OCI-LY1 (cell line): ENCODE measurements around the gene SLC22A3.

Experiments
- H2AFZ ChIP-seq: fragments of 200-600 bp; sonication (generic), shearing (Covaris generic); 2 replicates; pipeline ENCODE4 v1.6.0; 2014; ENCODE audit warnings: antibody characterized with exemption, mild to moderate bottlenecking, low read length
- H3F3A ChIP-seq: fragments of 200-600 bp; sonication (generic), shearing (Covaris generic); 2 replicates; pipeline ENCODE4 v1.6.0; 2014; ENCODE audit warnings: mild to moderate bottlenecking, antibody characterized with exemption, low read length, moderate library complexity; ENCODE audit not compliant: insufficient read depth
- H3K27ac ChIP-seq: fragments of 200-600 bp; sonication (generic); 2 replicates; pipeline ENCODE4 v1.5.1; 2014; ENCODE audit warnings: low read length, mixed run types, mild to moderate bottlenecking, low read depth; ENCODE audit not compliant: poor library complexity, severe bottlenecking
- H3K27me3 ChIP-seq: fragments of 200-600 bp; sonication (generic); 2 replicates; pipeline ENCODE4 v1.6.0; 2014; ENCODE audit warnings: antibody characterized with exemption, mild to moderate bottlenecking, low read length, moderate library complexity; ENCODE audit not compliant: insufficient read depth
- H3K36me3 ChIP-seq: fragments of 200-600 bp; sonication (generic); 2 replicates; pipeline ENCODE4 v1.6.1; 2014; ENCODE audit warnings: mild to moderate bottlenecking, antibody characterized with exemption, low read length, moderate library complexity, mixed read lengths; ENCODE audit not compliant: insufficient read depth
- H3K4me1 ChIP-seq: fragments of 200-600 bp; sonication (generic); 2 replicates; pipeline ENCODE4 v1.5.1; 2014; ENCODE audit warnings: mild to moderate bottlenecking, low read length, moderate library complexity; ENCODE audit not compliant: insufficient read depth, severe bottlenecking
- H3K4me2 ChIP-seq: fragments of 200-600 bp; sonication (generic), shearing (Covaris generic); 2 replicates; pipeline ENCODE4 v1.6.1; 2014; ENCODE audit warnings: low read length
- H3K4me3 ChIP-seq: fragments of 200-600 bp; sonication (generic); 2 replicates; pipeline ENCODE4 v1.5.1; 2014; ENCODE audit warnings: low read length, low read depth, mild to moderate bottlenecking, mixed read lengths; ENCODE audit not compliant: poor library complexity, severe bottlenecking
- H3K79me2 ChIP-seq: fragments of 200-600 bp; shearing (Covaris generic); 2 replicates; pipeline ENCODE4 v1.6.1; 2016; ENCODE audit warnings: mixed run types, low read length, mixed read lengths; ENCODE audit not compliant: insufficient read depth
- H3K9ac ChIP-seq: fragments of 200-600 bp; sonication (generic), shearing (Covaris generic); 2 replicates; pipeline ENCODE4 v1.6.1; 2014; ENCODE audit warnings: mild to moderate bottlenecking, low read length, mixed read lengths
- H3K9me2 ChIP-seq: fragments of 200-600 bp; sonication (generic), shearing (Covaris generic); 2 replicates; pipeline ENCODE4 v1.6.1; 2014; ENCODE audit warnings: low read depth, mild to moderate bottlenecking, low read length, mixed read lengths
- H3K9me3 ChIP-seq: fragments of 200-600 bp; shearing (Covaris generic); 2 replicates; pipeline ENCODE4 v1.6.1; 2014; ENCODE audit warnings: low read length, mixed read lengths
- H4K20me1 ChIP-seq: fragments of 200-600 bp; sonication (generic), shearing (Covaris generic); 2 replicates; pipeline ENCODE4 v1.6.0; 2016; ENCODE audit warnings: mild to moderate bottlenecking, low read length; ENCODE audit not compliant: insufficient read depth
- EZH2 ChIP-seq: fragments of 200-600 bp; sonication (generic), shearing (Covaris generic); IDR thresholded peaks from 2 replicates; pipeline ENCODE4 v1.8.0; 2017; ENCODE audit warnings: borderline replicate concordance, mixed run types, mild to moderate bottlenecking, antibody characterized with exemption, low read length, moderate library complexity, mixed read lengths
- TF ChIP-seq, protein P1 (sequence below): fragments of 200-600 bp; sonication (generic), shearing (Covaris generic); IDR thresholded peaks from 2 replicates; pipeline ENCODE4 v1.5.1; 2017; ENCODE audit warnings: mild to moderate bottlenecking, antibody characterized with exemption, low read length, moderate library complexity, mixed read lengths

SLC22A3 gene

DNA sequence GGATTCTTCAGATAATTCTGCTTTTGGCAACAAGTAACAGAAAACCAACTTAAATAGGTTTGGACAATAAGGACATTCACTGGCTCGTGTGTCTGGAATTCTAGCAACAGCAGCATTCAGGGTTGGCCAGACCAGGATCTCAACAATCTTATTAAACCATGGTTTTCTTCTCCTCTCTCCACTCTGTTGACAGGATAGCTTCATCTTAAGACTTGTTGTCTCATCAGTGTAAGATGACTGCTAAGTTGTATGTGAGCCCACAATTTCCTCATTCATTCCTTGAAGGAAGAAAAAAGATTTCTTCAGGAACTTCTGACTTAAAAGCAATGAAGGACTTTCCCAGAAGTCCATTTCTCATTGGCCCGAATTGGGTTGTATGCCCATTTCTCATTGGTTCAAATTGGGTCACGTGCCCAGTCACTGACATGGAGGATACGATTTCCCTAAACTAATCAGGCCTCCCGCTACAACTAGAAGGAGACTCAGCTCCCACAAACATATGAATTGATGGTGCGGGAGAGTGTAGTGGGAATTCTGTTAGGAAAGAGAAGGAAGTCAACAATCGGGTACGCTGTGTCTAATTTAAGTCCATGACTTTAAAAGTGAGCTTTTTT, 83.7 kb downstream of the SLC22A3 start:
- H3K9me2 ChIP-seq, result no peaks in the 10 kb centered on the region
- TF ChIP-seq, protein P1, sequence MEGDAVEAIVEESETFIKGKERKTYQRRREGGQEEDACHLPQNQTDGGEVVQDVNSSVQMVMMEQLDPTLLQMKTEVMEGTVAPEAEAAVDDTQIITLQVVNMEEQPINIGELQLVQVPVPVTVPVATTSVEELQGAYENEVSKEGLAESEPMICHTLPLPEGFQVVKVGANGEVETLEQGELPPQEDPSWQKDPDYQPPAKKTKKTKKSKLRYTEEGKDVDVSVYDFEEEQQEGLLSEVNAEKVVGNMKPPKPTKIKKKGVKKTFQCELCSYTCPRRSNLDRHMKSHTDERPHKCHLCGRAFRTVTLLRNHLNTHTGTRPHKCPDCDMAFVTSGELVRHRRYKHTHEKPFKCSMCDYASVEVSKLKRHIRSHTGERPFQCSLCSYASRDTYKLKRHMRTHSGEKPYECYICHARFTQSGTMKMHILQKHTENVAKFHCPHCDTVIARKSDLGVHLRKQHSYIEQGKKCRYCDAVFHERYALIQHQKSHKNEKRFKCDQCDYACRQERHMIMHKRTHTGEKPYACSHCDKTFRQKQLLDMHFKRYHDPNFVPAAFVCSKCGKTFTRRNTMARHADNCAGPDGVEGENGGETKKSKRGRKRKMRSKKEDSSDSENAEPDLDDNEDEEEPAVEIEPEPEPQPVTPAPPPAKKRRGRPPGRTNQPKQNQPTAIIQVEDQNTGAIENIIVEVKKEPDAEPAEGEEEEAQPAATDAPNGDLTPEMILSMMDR, result no peak
- no peak for TF ChIP-seq EZH2
- H3K27ac ChIP-seq, result no peak overlapping the region
- no peak overlapping the region for H3K4me2 ChIP-seq
- no peaks in the 10 kb centered on the region for H4K20me1 ChIP-seq
- H2AFZ ChIP-seq, result no peak overlapping the region
- H3K4me1 ChIP-seq, result no peaks in the 10 kb centered on the region
- H3K27me3 ChIP-seq, result no peaks in the 10 kb centered on the region
- H3K9me3 ChIP-seq, result no peaks in the 10 kb centered on the region
- no peak overlapping the region for H3K9ac ChIP-seq
- H3K79me2 ChIP-seq, result no peaks in the 10 kb centered on the region
- no peaks in the 10 kb centered on the region for H3F3A ChIP-seq
- H3K36me3 ChIP-seq, result no peaks in the 10 kb centered on the region
- H3K4me3 ChIP-seq, result no peak overlapping the region

DNA sequence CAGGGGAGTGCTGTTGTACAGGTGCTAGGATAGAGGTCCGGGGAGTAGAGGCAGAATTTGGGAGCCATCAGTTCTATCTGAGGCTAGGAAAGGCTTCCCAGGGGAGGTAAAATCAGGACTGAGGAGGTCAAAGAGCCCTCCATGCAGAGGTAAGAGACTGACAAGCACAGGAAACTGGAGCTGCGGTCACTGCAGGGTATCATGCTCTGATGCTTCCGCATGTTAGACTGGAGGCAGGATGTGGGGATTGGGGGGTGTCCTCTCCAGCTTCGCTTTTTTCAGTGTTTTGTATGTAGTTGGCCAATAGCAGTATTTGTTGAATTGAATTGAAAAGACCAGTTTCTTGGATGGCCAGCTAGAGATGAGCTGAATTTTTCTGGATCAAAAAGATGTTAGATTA, 87.8 kb downstream of the SLC22A3 start:
- H3F3A ChIP-seq, result no peaks in the 10 kb centered on the region
- no peaks in the 10 kb centered on the region for H3K9me2 ChIP-seq
- no peak overlapping the region for H3K4me3 ChIP-seq
- no peaks in the 10 kb centered on the region for H3K79me2 ChIP-seq
- no peaks in the 10 kb centered on the region for H4K20me1 ChIP-seq
- no peaks in the 10 kb centered on the region for H3K27me3 ChIP-seq
- H3K36me3 ChIP-seq, result no peaks in the 10 kb centered on the region
- H3K4me2 ChIP-seq, result no peak overlapping the region
- H3K9me3 ChIP-seq, result no peaks in the 10 kb centered on the region
- no peak overlapping the region for H3K27ac ChIP-seq
- no peak overlapping the region for H3K9ac ChIP-seq
- TF ChIP-seq, protein P1, result no peak
- no peak for TF ChIP-seq EZH2
- no peak overlapping the region for H2AFZ ChIP-seq
- no peaks in the 10 kb centered on the region for H3K4me1 ChIP-seq

DNA sequence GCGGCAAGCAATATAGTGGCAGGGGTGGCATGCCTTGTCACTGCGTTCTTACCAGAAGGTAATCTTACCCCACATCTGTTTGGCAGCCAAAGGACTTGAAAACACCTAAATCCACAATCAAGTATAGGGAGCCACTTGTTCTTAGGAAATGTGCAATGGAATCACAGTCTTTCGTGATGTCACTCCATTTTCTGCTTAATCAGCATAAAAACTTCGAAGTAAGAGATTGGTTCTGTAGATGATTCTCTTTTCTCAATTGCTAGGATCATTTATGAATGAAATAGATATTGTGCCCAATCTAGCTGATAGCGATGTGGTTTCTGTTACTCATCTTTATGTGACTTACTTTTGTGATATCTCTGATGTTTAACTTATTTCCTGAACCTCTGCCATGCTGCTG, 89.0 kb downstream of the SLC22A3 start:
- H3K9me2 ChIP-seq, result no peaks in the 10 kb centered on the region
- H3K9ac ChIP-seq, result no peak overlapping the region
- H3K79me2 ChIP-seq, result no peaks in the 10 kb centered on the region
- H2AFZ ChIP-seq, result no peak overlapping the region
- H3K4me3 ChIP-seq, result no peak overlapping the region
- H3F3A ChIP-seq, result no peaks in the 10 kb centered on the region
- H3K4me2 ChIP-seq, result no peak overlapping the region
- TF ChIP-seq, protein P1, result no peak
- TF ChIP-seq EZH2, result no peak
- no peaks in the 10 kb centered on the region for H4K20me1 ChIP-seq
- no peak overlapping the region for H3K27ac ChIP-seq
- H3K36me3 ChIP-seq, result no peaks in the 10 kb centered on the region
- no peaks in the 10 kb centered on the region for H3K27me3 ChIP-seq
- H3K9me3 ChIP-seq, result no peaks in the 10 kb centered on the region
- no peaks in the 10 kb centered on the region for H3K4me1 ChIP-seq
